Measurements from ENCODE around the gene TBC1D17. TPM values are rescaled to one million over a fixed set of nuclear protein-coding genes. Genes with fewer than 3 reads are reported as not detected.

Gene TBC1D17
- total and polyA plus RNA-seq, 2 of the 13 experiments (the other 11 are each of a cell fraction or from before 2014, with no cell fraction given): 9.7 to 16.9 TPM

DNA sequence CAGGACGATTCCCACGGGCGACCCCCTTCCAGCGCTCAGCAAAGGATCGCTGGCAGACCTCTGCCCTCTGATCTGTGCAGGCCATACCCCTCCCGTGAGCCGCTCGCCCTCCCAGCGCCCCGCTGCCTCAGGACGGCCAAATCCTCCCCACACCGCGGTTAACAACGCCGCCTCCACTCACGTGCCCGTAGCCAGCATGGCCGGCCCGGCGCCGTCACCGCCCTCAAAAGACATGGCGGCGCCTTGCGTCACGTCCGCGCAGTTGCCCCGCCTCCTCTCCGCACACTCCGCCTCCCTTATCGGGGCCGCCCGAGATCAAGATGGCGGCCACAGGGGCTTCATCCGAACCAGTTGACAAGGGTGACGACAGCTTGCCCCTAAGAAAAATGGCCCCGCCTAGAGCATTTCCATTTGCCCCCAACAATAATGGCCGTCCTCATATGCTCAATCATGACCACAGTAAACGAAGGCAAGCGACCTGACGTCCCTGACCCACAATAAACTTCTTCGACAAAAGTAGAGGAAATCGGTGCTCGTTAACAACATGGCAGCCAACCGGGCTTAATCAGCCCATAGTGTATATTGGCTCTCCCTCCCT is 981 bp upstream of the TBC1D17 start (continued):
- TF ChIP-seq, protein P1, sequence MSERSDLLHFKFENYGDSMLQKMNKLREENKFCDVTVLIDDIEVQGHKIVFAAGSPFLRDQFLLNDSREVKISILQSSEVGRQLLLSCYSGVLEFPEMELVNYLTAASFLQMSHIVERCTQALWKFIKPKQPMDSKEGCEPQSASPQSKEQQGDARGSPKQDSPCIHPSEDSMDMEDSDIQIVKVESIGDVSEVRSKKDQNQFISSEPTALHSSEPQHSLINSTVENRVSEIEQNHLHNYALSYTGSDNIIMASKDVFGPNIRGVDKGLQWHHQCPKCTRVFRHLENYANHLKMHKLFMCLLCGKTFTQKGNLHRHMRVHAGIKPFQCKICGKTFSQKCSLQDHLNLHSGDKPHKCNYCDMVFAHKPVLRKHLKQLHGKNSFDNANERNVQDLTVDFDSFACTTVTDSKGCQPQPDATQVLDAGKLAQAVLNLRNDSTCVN (CRISPR knock-in tag; IDR thresholded peaks at IDR 0.05; ENCODE audit: borderline replicate concordance): 0 out of 2 replicates have a peak, but pooled peaks have one; percentile 33
- no peak; the same call in 1 of the 2 replicates for TF ChIP-seq ZNF607 (CRISPR knock-in tag; IDR thresholded peaks at IDR 0.05; ENCODE audit: borderline replicate concordance)
- 0 out of 2 replicates have a peak, but pooled peaks have one; percentile 57 for TF ChIP-seq ZFP90 (CRISPR knock-in tag; IDR thresholded peaks at IDR 0.05; ENCODE audit: borderline replicate concordance)
- peak; percentile 46; the same call in 1 of the 2 replicates for TF ChIP-seq ELF3 (CRISPR knock-in tag; IDR thresholded peaks at IDR 0.05)
- TF ChIP-seq ZC3H13 (CRISPR knock-in tag; IDR thresholded peaks at IDR 0.05): peak; percentile 100
- TF ChIP-seq SP5 (CRISPR knock-in tag; IDR thresholded peaks at IDR 0.05; ENCODE audit: borderline replicate concordance, low read depth): peak; percentile 92
- 0 out of 2 replicates have a peak, but pooled peaks have one; percentile 11 for TF ChIP-seq ZNF746 (CRISPR knock-in tag; IDR thresholded peaks at IDR 0.05)
- no peak; the same call in 1 of the 2 replicates for TF ChIP-seq DNMT1 (CRISPR knock-in tag; IDR thresholded peaks at IDR 0.05)
- TF ChIP-seq, protein P2, sequence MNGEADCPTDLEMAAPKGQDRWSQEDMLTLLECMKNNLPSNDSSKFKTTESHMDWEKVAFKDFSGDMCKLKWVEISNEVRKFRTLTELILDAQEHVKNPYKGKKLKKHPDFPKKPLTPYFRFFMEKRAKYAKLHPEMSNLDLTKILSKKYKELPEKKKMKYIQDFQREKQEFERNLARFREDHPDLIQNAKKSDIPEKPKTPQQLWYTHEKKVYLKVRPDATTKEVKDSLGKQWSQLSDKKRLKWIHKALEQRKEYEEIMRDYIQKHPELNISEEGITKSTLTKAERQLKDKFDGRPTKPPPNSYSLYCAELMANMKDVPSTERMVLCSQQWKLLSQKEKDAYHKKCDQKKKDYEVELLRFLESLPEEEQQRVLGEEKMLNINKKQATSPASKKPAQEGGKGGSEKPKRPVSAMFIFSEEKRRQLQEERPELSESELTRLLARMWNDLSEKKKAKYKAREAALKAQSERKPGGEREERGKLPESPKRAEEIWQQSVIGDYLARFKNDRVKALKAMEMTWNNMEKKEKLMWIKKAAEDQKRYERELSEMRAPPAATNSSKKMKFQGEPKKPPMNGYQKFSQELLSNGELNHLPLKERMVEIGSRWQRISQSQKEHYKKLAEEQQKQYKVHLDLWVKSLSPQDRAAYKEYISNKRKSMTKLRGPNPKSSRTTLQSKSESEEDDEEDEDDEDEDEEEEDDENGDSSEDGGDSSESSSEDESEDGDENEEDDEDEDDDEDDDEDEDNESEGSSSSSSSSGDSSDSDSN (CRISPR knock-in tag; IDR thresholded peaks at IDR 0.05): 0 out of 2 replicates have a peak, but pooled peaks have one; percentile 52
- TF ChIP-seq, protein P3, sequence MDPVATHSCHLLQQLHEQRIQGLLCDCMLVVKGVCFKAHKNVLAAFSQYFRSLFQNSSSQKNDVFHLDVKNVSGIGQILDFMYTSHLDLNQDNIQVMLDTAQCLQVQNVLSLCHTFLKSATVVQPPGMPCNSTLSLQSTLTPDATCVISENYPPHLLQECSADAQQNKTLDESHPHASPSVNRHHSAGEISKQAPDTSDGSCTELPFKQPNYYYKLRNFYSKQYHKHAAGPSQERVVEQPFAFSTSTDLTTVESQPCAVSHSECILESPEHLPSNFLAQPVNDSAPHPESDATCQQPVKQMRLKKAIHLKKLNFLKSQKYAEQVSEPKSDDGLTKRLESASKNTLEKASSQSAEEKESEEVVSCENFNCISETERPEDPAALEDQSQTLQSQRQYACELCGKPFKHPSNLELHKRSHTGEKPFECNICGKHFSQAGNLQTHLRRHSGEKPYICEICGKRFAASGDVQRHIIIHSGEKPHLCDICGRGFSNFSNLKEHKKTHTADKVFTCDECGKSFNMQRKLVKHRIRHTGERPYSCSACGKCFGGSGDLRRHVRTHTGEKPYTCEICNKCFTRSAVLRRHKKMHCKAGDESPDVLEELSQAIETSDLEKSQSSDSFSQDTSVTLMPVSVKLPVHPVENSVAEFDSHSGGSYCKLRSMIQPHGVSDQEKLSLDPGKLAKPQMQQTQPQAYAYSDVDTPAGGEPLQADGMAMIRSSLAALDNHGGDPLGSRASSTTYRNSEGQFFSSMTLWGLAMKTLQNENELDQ (CRISPR knock-in tag; IDR thresholded peaks at IDR 0.05; ENCODE audit: borderline replicate concordance): no peak
- no peak for TF ChIP-seq ZNF383 (CRISPR knock-in tag; IDR thresholded peaks at IDR 0.05; ENCODE audit: borderline replicate concordance)
- peak; percentile 10; the same call in 1 of the 2 replicates for TF ChIP-seq JUND (CRISPR knock-in tag; IDR thresholded peaks at IDR 0.05)
- TF ChIP-seq EZH2 (conservative IDR thresholded peaks at IDR 0.05; ENCODE audit: low read depth, low read length): no peak
- TF ChIP-seq MTA3 (CRISPR knock-in tag; IDR thresholded peaks at IDR 0.05): no peak
- TF ChIP-seq, protein P4, sequence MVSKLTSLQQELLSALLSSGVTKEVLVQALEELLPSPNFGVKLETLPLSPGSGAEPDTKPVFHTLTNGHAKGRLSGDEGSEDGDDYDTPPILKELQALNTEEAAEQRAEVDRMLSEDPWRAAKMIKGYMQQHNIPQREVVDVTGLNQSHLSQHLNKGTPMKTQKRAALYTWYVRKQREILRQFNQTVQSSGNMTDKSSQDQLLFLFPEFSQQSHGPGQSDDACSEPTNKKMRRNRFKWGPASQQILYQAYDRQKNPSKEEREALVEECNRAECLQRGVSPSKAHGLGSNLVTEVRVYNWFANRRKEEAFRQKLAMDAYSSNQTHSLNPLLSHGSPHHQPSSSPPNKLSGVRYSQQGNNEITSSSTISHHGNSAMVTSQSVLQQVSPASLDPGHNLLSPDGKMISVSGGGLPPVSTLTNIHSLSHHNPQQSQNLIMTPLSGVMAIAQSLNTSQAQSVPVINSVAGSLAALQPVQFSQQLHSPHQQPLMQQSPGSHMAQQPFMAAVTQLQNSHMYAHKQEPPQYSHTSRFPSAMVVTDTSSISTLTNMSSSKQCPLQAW (CRISPR knock-in tag; IDR thresholded peaks at IDR 0.05): peak; percentile 17; the same call in 1 of the 2 replicates
- no peak for TF ChIP-seq ZNF614 (CRISPR knock-in tag; IDR thresholded peaks at IDR 0.05; ENCODE audit: borderline replicate concordance)
- TF ChIP-seq, protein P5, sequence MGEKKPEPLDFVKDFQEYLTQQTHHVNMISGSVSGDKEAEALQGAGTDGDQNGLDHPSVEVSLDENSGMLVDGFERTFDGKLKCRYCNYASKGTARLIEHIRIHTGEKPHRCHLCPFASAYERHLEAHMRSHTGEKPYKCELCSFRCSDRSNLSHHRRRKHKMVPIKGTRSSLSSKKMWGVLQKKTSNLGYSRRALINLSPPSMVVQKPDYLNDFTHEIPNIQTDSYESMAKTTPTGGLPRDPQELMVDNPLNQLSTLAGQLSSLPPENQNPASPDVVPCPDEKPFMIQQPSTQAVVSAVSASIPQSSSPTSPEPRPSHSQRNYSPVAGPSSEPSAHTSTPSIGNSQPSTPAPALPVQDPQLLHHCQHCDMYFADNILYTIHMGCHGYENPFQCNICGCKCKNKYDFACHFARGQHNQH (CRISPR knock-in tag; IDR thresholded peaks at IDR 0.05): peak; percentile 70; the same call in 1 of the 2 replicates
- TF ChIP-seq, protein P6, sequence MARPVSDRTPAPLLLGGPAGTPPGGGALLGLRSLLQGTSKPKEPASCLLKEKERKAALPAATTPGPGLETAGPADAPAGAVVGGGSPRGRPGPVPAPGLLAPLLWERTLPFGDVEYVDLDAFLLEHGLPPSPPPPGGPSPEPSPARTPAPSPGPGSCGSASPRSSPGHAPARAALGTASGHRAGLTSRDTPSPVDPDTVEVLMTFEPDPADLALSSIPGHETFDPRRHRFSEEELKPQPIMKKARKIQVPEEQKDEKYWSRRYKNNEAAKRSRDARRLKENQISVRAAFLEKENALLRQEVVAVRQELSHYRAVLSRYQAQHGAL (CRISPR knock-in tag; IDR thresholded peaks at IDR 0.05; ENCODE audit: not compliant biosample characterization): no peak
